Gastrocnemius medialis (tissue), 4 donors: ENCODE results near the gene PTPRN2. TPM values are rescaled to one million over a fixed set of nuclear protein-coding genes. Genes with fewer than 3 reads are reported as not detected.
A peak's percentile ranks its signal among the peaks of the same experiment; 100 is the strongest.

Experiments
- ATAC-seq, 2 donors: fragments of 150-250 bp; one replicate each; pipeline ENCODE4 v1.9.1; 2016
- DNase-seq, 2 donors: peaks; one replicate each; pipeline ENCODE4 v3.0.0-alpha.2; 2019
- H3K27ac ChIP-seq, 4 donors: fragments of 200-600 bp; sonication (generic); 1 replicate in 1 of 4; 2 replicates in 3 of 4; pipeline ENCODE4 v1.5.1; 2016 to 2018; ENCODE audit warnings: mild to moderate bottlenecking in 2 of 4, moderate library complexity in 1 of 4
- H3K27me3 ChIP-seq, 3 donors: fragments of 200-600 bp; sonication (generic) in 2 of 3; 1 replicate in 1 of 3; 2 replicates in 2 of 3; pipeline versions ENCODE4 v1.5.1 to v1.6.0; 2016 to 2019; ENCODE audit warnings: mild to moderate bottlenecking in 1 of 3, moderate library complexity in 1 of 3
- H3K36me3 ChIP-seq, 2 donors: fragments of 200-600 bp; sonication (generic) in 1 of 2; one replicate each; pipeline ENCODE4 v1.5.1; 2017 to 2018
- H3K4me1 ChIP-seq, 2 donors: fragments of 200-600 bp; sonication (generic) in 1 of 2; one replicate each; pipeline ENCODE4 v1.5.1; 2016 to 2017; ENCODE audit warnings: mild to moderate bottlenecking in 2 of 2
- H3K4me3 ChIP-seq, 4 donors: fragments of 200-600 bp; sonication (generic) in 3 of 4; 1 replicate in 1 of 4; 2 replicates in 3 of 4; pipeline ENCODE4 v1.5.1; 2016 to 2019; ENCODE audit warnings: mild to moderate bottlenecking in 2 of 4
- H3K9me3 ChIP-seq, 3 donors: fragments of 200-600 bp; sonication (generic) in 2 of 3; 1 replicate in 1 of 3; 2 replicates in 2 of 3; pipeline ENCODE4 v1.5.1; 2016 to 2019
- POLR2A ChIP-seq, 2 donors: fragments of 450-650 bp; IDR thresholded peaks; one replicate each; pipeline ENCODE4 v1.6.1; 2017; ENCODE audit warnings: antibody characterized with exemption in 2 of 2, mild to moderate bottlenecking in 2 of 2, moderate library complexity in 2 of 2
- in situ Hi-C, 4 donors: fragments of 200-750 bp; cut with MboI; loops; one replicate each; pipeline versions ENCODE4 v1.15.0 to v1.8.0; 2017; ENCODE audit warnings: low sequenced_read_pairs in 4 of 4
- intact Hi-C: fragments of 100-400 bp; cut with DNase I; formaldehyde crosslinking; loops from one replicate; pipeline ENCODE4 v1.15.1; 2023; ENCODE audit warnings: low total_unique reads
- total RNA-seq, 4 donors: library from RNA; depleted of rRNA; stranded (reverse); fragments of >200 nt; gene quantifications; one replicate each; pipeline versions ENCODE4 v1.1.0 to v1.2.3, GENCODE V29; 2016
- TF ChIP-seq, protein P1 (sequence below), 5 experiments: fragments of 450-650 bp in 3 of 5; fragments of 200-600 bp in 2 of 5; sonication (generic) in 2 of 5; IDR thresholded peaks in 4 of 5; conservative IDR thresholded peaks in 1 of 5; 1 replicate in 4 of 5; 2 replicates in 1 of 5; pipeline ENCODE4 v1.5.1; 2016 to 2019; ENCODE audit warnings: antibody characterized with exemption in 5 of 5, mild to moderate bottlenecking in 3 of 5, moderate library complexity in 3 of 5

PTPRN2 gene
- total RNA-seq, 4 donors from 2014 or later = 0.66 to 0.85 (median 0.81) TPM

GRCh38 chr7:157568106-157568769 is 1019.4 kb downstream of the PTPRN2 start:
- intact Hi-C loops (no loop called here), in situ Hi-C loops (no loop called here)
- Histone ChIP-seq H3K27me3 (peaks cover 0 to 4% (median 2%) of the 10 kb centered on the region in 3 donors), H3K4me3 (peak overlapping the region; percentile 50 to 64 (median 54)), H3K9me3 (no peaks in the 10 kb centered on the region), H3K27ac (peak overlapping the region in 2 of 4 donors; percentile 15 to 48), H3K36me3 (no peaks in the 10 kb centered on the region), H3K4me1 (no peaks in the 10 kb centered on the region)
- DNase-seq (no peak), ATAC-seq (no peak)
- TF ChIP-seq, protein P1, sequence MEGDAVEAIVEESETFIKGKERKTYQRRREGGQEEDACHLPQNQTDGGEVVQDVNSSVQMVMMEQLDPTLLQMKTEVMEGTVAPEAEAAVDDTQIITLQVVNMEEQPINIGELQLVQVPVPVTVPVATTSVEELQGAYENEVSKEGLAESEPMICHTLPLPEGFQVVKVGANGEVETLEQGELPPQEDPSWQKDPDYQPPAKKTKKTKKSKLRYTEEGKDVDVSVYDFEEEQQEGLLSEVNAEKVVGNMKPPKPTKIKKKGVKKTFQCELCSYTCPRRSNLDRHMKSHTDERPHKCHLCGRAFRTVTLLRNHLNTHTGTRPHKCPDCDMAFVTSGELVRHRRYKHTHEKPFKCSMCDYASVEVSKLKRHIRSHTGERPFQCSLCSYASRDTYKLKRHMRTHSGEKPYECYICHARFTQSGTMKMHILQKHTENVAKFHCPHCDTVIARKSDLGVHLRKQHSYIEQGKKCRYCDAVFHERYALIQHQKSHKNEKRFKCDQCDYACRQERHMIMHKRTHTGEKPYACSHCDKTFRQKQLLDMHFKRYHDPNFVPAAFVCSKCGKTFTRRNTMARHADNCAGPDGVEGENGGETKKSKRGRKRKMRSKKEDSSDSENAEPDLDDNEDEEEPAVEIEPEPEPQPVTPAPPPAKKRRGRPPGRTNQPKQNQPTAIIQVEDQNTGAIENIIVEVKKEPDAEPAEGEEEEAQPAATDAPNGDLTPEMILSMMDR (IDR thresholded peaks at IDR 0.05 in 4 of 5, conservative IDR thresholded peaks at IDR 0.05 in 1 of 5) = no peak
- TF ChIP-seq POLR2A (IDR thresholded peaks at IDR 0.05) = no peak

DNA sequence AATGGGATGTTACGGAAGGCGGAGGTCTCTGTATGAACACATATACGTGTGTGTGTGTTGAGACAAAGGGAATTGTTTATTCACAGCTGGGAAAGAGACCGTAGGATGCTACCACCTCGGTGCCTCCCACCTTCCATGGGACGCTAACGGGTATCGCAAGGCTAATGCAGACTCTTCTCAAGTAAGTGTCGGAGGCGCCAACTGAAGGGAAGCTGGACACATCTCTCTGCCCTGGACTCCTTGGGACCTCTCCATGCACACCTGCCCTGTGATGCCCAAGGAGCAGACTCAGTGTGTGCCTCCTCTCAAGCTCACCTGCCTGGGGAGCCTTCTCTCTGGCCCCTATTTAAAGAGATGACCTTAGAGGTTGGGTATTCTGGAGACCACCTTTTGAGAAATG is 1020.0 kb downstream of the PTPRN2 start:
- DNase-seq (no peak), ATAC-seq (no peak)
- Histone ChIP-seq H3K36me3 (no peaks in the 10 kb centered on the region), H3K4me1 (no peaks in the 10 kb centered on the region), H3K27me3 (peaks cover 0 to 4% (median 2%) of the 10 kb centered on the region in 3 donors), H3K9me3 (no peaks in the 10 kb centered on the region), H3K4me3 (no peak overlapping the region), H3K27ac (no peak overlapping the region)
- TF ChIP-seq, protein P1 (IDR thresholded peaks at IDR 0.05 in 4 of 5, conservative IDR thresholded peaks at IDR 0.05 in 1 of 5) = no peak
- intact Hi-C loops (no loop called here), in situ Hi-C loops (no loop called here)

DNA sequence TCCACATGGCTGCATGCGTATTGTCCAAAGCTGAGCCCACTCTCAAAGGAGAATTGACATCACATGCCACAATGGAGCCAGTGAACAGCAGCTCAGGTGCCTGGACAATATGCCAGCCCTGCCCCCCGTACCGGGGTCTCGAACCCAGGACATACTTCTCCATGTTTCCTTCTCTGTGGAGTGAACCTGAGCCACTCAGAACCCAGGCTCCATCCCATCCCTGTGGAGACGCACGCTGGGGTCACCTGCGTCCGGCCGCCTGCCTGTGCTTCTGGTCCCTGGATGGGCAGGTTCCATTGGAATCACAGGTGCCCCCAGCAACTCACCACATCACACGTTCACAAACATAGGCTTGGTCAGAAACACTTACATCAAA is 1021.0 kb downstream of the PTPRN2 start:
- DNase-seq (no peak), ATAC-seq (no peak)
- intact Hi-C loops = no loop called here
- in situ Hi-C loops = no loop called here
- Histone ChIP-seq H3K27me3 (peaks cover 0 to 4% (median 2%) of the 10 kb centered on the region in 3 donors), H3K4me3 (no peak overlapping the region), H3K9me3 (no peaks in the 10 kb centered on the region), H3K4me1 (no peaks in the 10 kb centered on the region), H3K27ac (no peak overlapping the region), H3K36me3 (no peaks in the 10 kb centered on the region)
- TF ChIP-seq POLR2A (IDR thresholded peaks at IDR 0.05) = no peak
- TF ChIP-seq, protein P1 (IDR thresholded peaks at IDR 0.05 in 4 of 5, conservative IDR thresholded peaks at IDR 0.05 in 1 of 5) = no peak

- Histone ChIP-seq H3K4me3 (no peak overlapping the region), H3K27ac (no peak overlapping the region), H3K36me3 (no peaks in the 10 kb centered on the region), H3K27me3 (peaks cover 0 to 4% (median 2%) of the 10 kb centered on the region in 3 donors), H3K9me3 (no peaks in the 10 kb centered on the region), H3K4me1 (no peaks in the 10 kb centered on the region)
- in situ Hi-C loops = no loop called here
- no peak for ATAC-seq
- no peak for DNase-seq
- TF ChIP-seq, protein P1 (IDR thresholded peaks at IDR 0.05 in 4 of 5, conservative IDR thresholded peaks at IDR 0.05 in 1 of 5) = no peak
- no peak for TF ChIP-seq POLR2A (IDR thresholded peaks at IDR 0.05)
- intact Hi-C loops = no loop called here
These were observed 1021.5 kb downstream of the PTPRN2 start for GRCh38 chr7:157565981-157566630.
